Neural cell (in vitro differentiated cells): ENCODE results near the gene COG5. TPM values are rescaled to one million over a fixed set of nuclear protein-coding genes. Genes with fewer than 3 reads are reported as not detected.

Experiments used
- H2AFZ ChIP-seq: fragments of 200-600, 300-800 bp; sonication (generic), shearing (Covaris generic); 2 replicates; pipeline ENCODE4 v1.6.0; 2014; ENCODE audit warnings: low read depth, mild to moderate bottlenecking, antibody characterized with exemption, low read length, moderate library complexity
- H3F3A ChIP-seq: fragments of 200-600 bp; shearing (Covaris generic); 2 replicates; pipeline ENCODE4 v1.6.1; 2016; ENCODE audit warnings: mild to moderate bottlenecking, moderate library complexity, mixed read lengths, antibody characterized with exemption, low read length; ENCODE audit not compliant: insufficient read depth, poor library complexity, severe bottlenecking
- H3K27ac ChIP-seq: fragments of 200-600, 300-800 bp; sonication (generic), shearing (Covaris generic); 2 replicates; pipeline ENCODE4 v1.5.1; 2014; ENCODE audit warnings: mild to moderate bottlenecking, low read length, moderate library complexity
- H3K27me3 ChIP-seq: fragments of 300-800, 200-600 bp; sonication (generic), shearing (Covaris generic); 2 replicates; pipeline ENCODE4 v1.6.0; 2014; ENCODE audit warnings: mild to moderate bottlenecking, low read depth, low read length, moderate library complexity; ENCODE audit not compliant: insufficient read depth
- H3K36me3 ChIP-seq: fragments of 300-800, 200-600 bp; sonication (generic), shearing (Covaris generic); 2 replicates; pipeline ENCODE4 v1.5.1; 2014; ENCODE audit warnings: mild to moderate bottlenecking, antibody characterized with exemption, low read length, moderate library complexity; ENCODE audit not compliant: insufficient read depth
- H3K4me2 ChIP-seq: fragments of 300-800, 200-600 bp; sonication (generic), shearing (Covaris generic); 2 replicates; pipeline ENCODE4 v1.6.0; 2014; ENCODE audit warnings: mild to moderate bottlenecking, low read length
- H3K4me3 ChIP-seq: fragments of 300-800, 200-600 bp; sonication (generic), shearing (Covaris generic); 2 replicates; pipeline ENCODE4 v1.5.1; 2014; ENCODE audit warnings: mild to moderate bottlenecking, low read length, moderate library complexity
- H3K79me2 ChIP-seq: fragments of 200-600 bp; shearing (Covaris generic); replicated peaks from 2 replicates; pipeline ENCODE4 v1.6.0; 2014; ENCODE audit warnings: mild to moderate bottlenecking, low read length, moderate library complexity; ENCODE audit not compliant: insufficient read depth
- H3K9ac ChIP-seq: fragments of 300-800, 200-600 bp; sonication (generic), shearing (Covaris generic); 2 replicates; pipeline ENCODE4 v1.6.1; 2016; ENCODE audit warnings: mild to moderate bottlenecking, low read length, mixed read lengths
- H3K9me2 ChIP-seq: fragments of 200-600 bp; shearing (Covaris generic); 2 replicates; pipeline ENCODE4 v1.6.1; 2016; ENCODE audit warnings: mild to moderate bottlenecking, low read length, mixed read lengths; ENCODE audit not compliant: insufficient read depth
- H3K9me3 ChIP-seq: fragments of 200-600, 300-800 bp; sonication (generic), shearing (Covaris generic); 2 replicates; pipeline ENCODE4 v1.6.1; 2016; ENCODE audit warnings: mild to moderate bottlenecking, mixed run types, low read length, moderate library complexity, mixed read lengths
- H4K20me1 ChIP-seq: fragments of 200-600 bp; shearing (Covaris generic); 2 replicates; pipeline ENCODE4 v1.6.1; 2016; ENCODE audit warnings: mild to moderate bottlenecking, mixed run types; ENCODE audit not compliant: insufficient read depth
- CTCF ChIP-seq: fragments of 450-650 bp; IDR thresholded peaks from 2 replicates; pipeline ENCODE4 v1.5.1; 2014; ENCODE audit warnings: antibody characterized with exemption, mild to moderate bottlenecking, moderate library complexity; ENCODE audit not compliant: poor library complexity, severe bottlenecking
- EP300 ChIP-seq: fragments of 450-650 bp; conservative IDR thresholded peaks from 2 replicates; pipeline ENCODE4 v1.6.1; 2014; ENCODE audit warnings: antibody characterized with exemption, mild to moderate bottlenecking, moderate library complexity; ENCODE audit not compliant: poor library complexity, severe bottlenecking
- EZH2 ChIP-seq: fragments of 200-600, 300-800 bp; shearing (Covaris generic), sonication (generic); IDR thresholded peaks from 2 replicates; pipeline ENCODE4 v1.6.1; 2014; ENCODE audit warnings: antibody characterized with exemption, low read length, borderline replicate concordance, mild to moderate bottlenecking; ENCODE audit not compliant: insufficient read depth, poor library complexity, severe bottlenecking
- MXI1 ChIP-seq: fragments of 450-650 bp; conservative IDR thresholded peaks from 2 replicates; pipeline ENCODE4 v1.6.1; 2014; ENCODE audit warnings: antibody characterized with exemption, mild to moderate bottlenecking; ENCODE audit not compliant: poor library complexity, severe bottlenecking
- POLR2AphosphoS5 ChIP-seq: IDR thresholded peaks from 2 replicates; pipeline ENCODE4 v1.6.1; 2012
- RAD21 ChIP-seq: fragments of 450-650 bp; conservative IDR thresholded peaks from 2 replicates; pipeline ENCODE4 v1.6.1; 2014; ENCODE audit warnings: antibody characterized with exemption, mild to moderate bottlenecking, moderate library complexity
- REST ChIP-seq: IDR thresholded peaks from 2 replicates; pipeline ENCODE4 v1.6.1; 2012; ENCODE audit warnings: borderline replicate concordance
- SMC3 ChIP-seq: fragments of 450-650 bp; conservative IDR thresholded peaks from 2 replicates; pipeline ENCODE4 v1.6.1; 2014; ENCODE audit warnings: antibody characterized with exemption, mild to moderate bottlenecking, moderate library complexity; ENCODE audit not compliant: poor library complexity
- TAF1 ChIP-seq: IDR thresholded peaks from 2 replicates; pipeline ENCODE4 v1.6.1; 2012; ENCODE audit warnings: low read depth
- polyA plus RNA-seq: library from polyadenylated mRNA; depleted of rRNA; stranded (reverse); fragments of >200 nt; gene quantifications from 2 replicates; pipeline ENCODE4 v1.2.3, GENCODE V29; 2014

Gene COG5
- polyA plus RNA-seq, 1 donor from 2014 or later: 13.3 TPM

DNA sequence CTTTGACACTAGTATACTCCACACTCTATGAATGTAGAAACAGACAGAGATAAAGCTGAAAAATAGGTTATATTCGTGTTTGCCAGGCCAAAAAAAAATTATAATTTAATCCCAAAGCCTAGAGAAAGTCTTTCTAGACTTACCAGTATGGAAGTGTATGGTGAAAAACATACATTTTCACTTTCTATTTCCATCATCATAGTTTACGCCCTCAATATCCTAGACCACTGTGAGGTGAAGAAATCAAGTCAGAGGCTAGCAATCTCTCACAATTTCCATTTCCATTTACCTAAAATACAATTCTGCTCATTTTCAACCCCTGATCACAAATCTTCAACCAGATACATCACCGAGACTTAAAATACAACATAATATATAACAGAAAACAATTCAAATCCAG is 77.7 kb downstream of the COG5 start:
- H3K36me3 ChIP-seq: no peaks in the 10 kb centered on the region
- H4K20me1 ChIP-seq: no peaks in the 10 kb centered on the region
- no peaks in the 10 kb centered on the region for H3K9me3 ChIP-seq
- no peaks in the 10 kb centered on the region for H3F3A ChIP-seq
- no peaks in the 10 kb centered on the region for H3K27me3 ChIP-seq
- no peak overlapping the region for H3K27ac ChIP-seq
- H3K9ac ChIP-seq: no peak overlapping the region
- no peak overlapping the region for H3K4me3 ChIP-seq
- no peak for TF ChIP-seq EP300
- TF ChIP-seq MXI1: no peak
- TF ChIP-seq EZH2: no peak
- no peak for TF ChIP-seq REST
- TF ChIP-seq RAD21: no peak
- no peak for TF ChIP-seq POLR2AphosphoS5
- TF ChIP-seq CTCF: no peak
- no peak for TF ChIP-seq SMC3
- TF ChIP-seq TAF1: no peak
- no peaks in the 10 kb centered on the region for H3K79me2 ChIP-seq
- H2AFZ ChIP-seq: no peak overlapping the region
- H3K9me2 ChIP-seq: no peaks in the 10 kb centered on the region
- no peak overlapping the region for H3K4me2 ChIP-seq

DNA sequence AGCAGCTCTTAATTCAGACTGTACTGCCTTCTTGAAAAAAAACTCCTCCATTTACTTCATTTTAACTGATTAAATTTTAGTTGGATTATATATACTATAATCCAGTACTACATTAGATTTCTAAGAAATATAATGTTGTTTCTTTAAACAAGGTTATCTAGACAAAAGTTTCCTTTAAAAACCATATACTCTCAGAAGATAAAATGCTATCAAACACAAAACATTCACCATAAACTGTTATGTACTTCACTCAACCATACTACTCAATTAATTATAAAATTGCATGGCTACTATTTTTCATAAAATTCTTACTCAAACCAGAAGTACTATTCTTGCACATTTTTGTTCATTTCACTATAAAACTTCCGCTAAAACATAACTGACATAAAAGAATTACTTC is 81.1 kb downstream of the COG5 start:
- H4K20me1 ChIP-seq: no peaks in the 10 kb centered on the region
- no peak overlapping the region for H2AFZ ChIP-seq
- H3K4me3 ChIP-seq: no peak overlapping the region

More for the DNA sequence above, 81.1 kb downstream of the COG5 start:
- no peaks in the 10 kb centered on the region for H3K36me3 ChIP-seq
- H3K9me2 ChIP-seq: peaks cover 7% of the 10 kb centered on the region
- no peak for TF ChIP-seq POLR2AphosphoS5
- TF ChIP-seq MXI1: no peak
- no peak for TF ChIP-seq SMC3
- TF ChIP-seq TAF1: no peak
- no peak for TF ChIP-seq EZH2
- no peak for TF ChIP-seq RAD21
- no peak for TF ChIP-seq EP300
- TF ChIP-seq REST: no peak
- no peak for TF ChIP-seq CTCF
- H3K9ac ChIP-seq: no peak overlapping the region
- H3F3A ChIP-seq: no peaks in the 10 kb centered on the region
- H3K27ac ChIP-seq: no peak overlapping the region
- no peak overlapping the region for H3K4me2 ChIP-seq
- H3K27me3 ChIP-seq: no peaks in the 10 kb centered on the region
- no peaks in the 10 kb centered on the region for H3K9me3 ChIP-seq
- H3K79me2 ChIP-seq: no peaks in the 10 kb centered on the region
